ENCODE data around the gene LNPK.

GRCh38 chr2:175890636-175891242, 111.3 kb downstream of the LNPK start:
- TF ChIP-seq CTCF (IDR thresholded peaks at IDR 0.05; ENCODE audit: low read depth, low read length, poor library complexity, severe bottlenecking) (no peak), EZH2phosphoT487 (IDR thresholded peaks at IDR 0.05; ENCODE audit: borderline replicate concordance, low read length) (no peak)

All from DOHH2 (cell line).